Epithelial cell of proximal tubule (primary cell): Measurements from ENCODE around the gene VPS16. TPM values are rescaled to one million over a fixed set of nuclear protein-coding genes. Genes with fewer than 3 reads are reported as not detected.

Source experiments
- DNase-seq: peaks from one replicate; pipeline ENCODE4 v3.0.0-alpha.2; 2011; ENCODE audit warnings: low read depth
- H3K4me3 ChIP-seq: 2 replicates; pipeline ENCODE4 v1.5.1; 2011; ENCODE audit warnings: low read depth, mild to moderate bottlenecking, low read length
- total RNA-seq: library from RNA; depleted of rRNA; stranded (reverse); fragments of >200 nt; gene quantifications from 2 replicates; pipeline ENCODE4 v1.2.3, GENCODE V29; 2015
- TF ChIP-seq, protein P1 (sequence below): conservative IDR thresholded peaks from 2 replicates; pipeline ENCODE4 v1.5.1; 2012; ENCODE audit warnings: low read depth, mild to moderate bottlenecking, low read length

The VPS16 gene
- total RNA-seq, 1 donor from 2014 or later, result 18.1 TPM

DNA sequence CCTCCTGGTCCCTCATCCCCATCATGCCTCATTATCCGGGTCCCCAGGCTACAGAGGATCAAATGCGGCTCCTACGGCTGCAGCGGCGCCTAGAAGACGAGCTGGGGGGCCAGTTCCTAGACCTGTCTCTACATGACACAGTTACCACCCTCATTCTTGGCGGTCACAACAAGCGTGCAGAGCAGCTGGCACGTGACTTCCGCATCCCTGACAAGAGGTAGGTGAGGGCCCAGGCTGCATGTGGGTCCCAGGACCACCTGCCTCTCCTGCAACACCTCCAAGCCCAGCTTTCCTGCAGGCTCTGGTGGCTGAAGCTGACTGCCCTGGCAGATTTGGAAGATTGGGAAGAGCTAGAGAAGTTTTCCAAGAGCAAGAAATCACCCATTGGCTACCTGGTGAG lies 24.6 kb downstream of the VPS16 start:
- TF ChIP-seq, protein P1, sequence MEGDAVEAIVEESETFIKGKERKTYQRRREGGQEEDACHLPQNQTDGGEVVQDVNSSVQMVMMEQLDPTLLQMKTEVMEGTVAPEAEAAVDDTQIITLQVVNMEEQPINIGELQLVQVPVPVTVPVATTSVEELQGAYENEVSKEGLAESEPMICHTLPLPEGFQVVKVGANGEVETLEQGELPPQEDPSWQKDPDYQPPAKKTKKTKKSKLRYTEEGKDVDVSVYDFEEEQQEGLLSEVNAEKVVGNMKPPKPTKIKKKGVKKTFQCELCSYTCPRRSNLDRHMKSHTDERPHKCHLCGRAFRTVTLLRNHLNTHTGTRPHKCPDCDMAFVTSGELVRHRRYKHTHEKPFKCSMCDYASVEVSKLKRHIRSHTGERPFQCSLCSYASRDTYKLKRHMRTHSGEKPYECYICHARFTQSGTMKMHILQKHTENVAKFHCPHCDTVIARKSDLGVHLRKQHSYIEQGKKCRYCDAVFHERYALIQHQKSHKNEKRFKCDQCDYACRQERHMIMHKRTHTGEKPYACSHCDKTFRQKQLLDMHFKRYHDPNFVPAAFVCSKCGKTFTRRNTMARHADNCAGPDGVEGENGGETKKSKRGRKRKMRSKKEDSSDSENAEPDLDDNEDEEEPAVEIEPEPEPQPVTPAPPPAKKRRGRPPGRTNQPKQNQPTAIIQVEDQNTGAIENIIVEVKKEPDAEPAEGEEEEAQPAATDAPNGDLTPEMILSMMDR, result no peak
- no peak for DNase-seq
- H3K4me3 ChIP-seq, result no peak overlapping the region

DNA sequence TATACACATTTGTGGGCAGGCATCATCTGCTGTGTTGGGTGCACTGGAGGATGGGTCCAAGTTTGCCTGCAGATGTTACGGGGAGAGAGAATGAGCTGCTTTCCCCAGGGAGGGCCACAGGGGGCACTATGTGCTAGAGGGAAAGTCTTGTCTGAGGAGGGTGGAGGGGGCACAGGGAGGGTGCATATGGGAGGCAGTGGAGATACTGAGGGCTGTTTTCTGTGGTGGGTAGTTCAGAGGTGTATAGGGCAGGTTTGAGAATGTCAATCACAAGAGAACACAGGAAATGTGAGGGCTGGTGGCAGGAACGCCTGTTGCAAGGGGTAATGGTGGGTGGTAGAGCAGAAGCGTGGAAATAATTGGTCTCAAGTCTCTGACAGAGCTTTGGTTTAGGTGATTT lies 25.1 kb downstream of the VPS16 start:
- H3K4me3 ChIP-seq, result no peak overlapping the region
- TF ChIP-seq, protein P1, result peak; percentile 11
- no peak for DNase-seq

GRCh38 chr20:2866236-2866635 lies 25.7 kb downstream of the VPS16 start:
- H3K4me3 ChIP-seq, result no peak overlapping the region
- TF ChIP-seq, protein P1, result no peak
- DNase-seq, result no peak

DNA sequence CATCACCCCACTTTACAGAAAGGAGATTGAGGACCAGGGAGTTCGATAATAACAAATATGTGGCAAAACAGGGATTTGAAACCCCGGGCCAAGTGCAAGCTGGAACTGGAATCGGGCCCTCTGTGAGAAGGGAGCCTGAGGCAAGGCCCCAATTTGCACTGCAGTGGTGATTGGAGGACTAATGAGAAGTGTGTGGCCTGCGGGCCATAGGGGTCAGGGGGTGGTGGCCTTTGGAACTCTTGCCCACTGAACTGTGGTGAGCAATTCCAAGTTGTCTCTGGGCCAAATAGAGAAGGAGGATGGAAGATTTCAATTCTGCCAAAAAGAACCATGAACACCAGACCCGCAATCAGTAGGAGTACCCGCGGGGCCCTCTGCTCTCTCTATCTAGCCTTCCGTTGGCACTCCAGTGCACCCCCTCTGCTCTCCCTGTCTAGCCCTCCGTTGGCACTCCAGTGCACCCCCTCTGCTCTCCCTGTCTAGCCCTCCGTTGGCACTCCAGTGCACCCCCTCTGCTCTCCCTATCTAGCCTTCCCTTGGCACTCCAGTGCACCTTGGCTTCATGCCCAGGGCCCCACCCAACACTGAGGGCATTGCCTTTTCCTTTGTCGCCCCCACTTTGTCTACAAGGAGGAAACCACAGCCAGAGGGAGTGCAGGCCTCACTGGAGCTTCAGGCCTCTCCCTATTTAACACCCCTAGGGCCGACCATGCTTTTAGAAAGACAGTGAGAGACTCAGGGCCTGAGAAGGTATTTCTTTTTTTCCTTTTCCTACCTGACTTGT lies 26.7 kb downstream of the VPS16 start:
- no peak overlapping the region for H3K4me3 ChIP-seq
- DNase-seq, result no peak
- TF ChIP-seq, protein P1, result no peak

- H3K4me3 ChIP-seq, result no peak overlapping the region
- no peak for DNase-seq
- TF ChIP-seq, protein P1, result no peak
Measured at GRCh38 chr20:2869381-2869780, 28.8 kb downstream of the VPS16 start.

DNA sequence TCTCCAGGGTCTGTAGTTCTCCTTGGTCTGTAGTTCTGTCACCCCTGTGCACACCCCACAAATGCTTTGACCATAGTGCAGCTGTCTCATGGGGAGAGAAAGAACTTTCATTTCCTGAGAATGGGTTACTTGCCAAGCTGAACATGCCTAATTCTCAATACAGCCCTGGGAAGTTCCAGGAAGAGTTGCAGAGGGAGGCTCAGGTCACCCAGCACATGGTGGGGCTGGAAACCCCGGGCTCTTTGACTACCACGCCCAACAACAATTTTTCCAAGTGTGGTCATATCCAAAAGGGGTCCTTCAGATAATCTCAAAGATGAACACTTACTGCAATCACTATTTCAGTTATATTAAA lies 30.5 kb downstream of the VPS16 start:
- DNase-seq, result no peak
- no peak overlapping the region for H3K4me3 ChIP-seq
- TF ChIP-seq, protein P1, result no peak

GRCh38 chr20:2871661-2872458 lies 31.3 kb downstream of the VPS16 start:
- H3K4me3 ChIP-seq, result peak overlapping the region; percentile 97
- TF ChIP-seq, protein P1, result no peak
- no peak for DNase-seq
